ENCODE measurements around the gene SLC6A12.

SLC6A12 gene

DNA sequence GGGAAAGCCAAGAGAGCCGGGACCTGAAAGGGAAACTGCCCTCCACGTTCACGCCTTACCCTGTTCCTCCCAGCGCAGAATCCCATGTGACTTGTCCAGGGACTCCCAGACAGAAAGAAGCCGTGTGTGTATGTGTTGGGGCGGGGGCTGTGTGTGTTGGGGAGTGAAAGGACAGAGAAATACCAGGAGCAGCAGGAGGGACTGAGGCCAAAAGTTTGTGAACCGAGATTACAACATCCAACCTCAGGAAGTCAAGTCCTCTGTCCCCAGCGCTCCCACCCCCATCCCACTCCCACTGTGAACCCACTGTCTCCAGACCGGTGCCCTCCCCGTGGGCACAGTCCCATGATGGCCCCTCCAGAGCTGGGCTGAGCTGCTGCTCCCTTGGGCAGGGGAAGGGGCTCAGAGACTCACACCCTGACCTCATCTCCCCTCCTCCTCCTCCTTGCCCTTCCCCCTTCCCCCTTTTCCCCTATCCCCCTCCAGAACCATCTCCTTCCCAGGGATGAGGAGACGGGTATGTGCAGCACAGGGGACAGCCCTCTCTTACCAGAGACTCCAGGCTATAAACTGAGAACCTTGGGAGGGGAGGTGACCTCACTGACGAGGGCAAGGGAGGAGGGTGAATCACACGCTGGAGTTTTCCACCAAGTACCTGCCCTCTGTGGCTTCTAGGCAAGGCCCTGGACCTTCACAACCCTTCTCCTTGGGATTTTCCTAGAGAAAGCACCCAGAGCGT lies at the start of gene SLC6A12:
Gene SLC6A12, minus strand, starts transcription at position 155 of the 739 bp plus-strand sequence. CDS start 4,171 bp downstream, outside the sequence.
- H3K4me3 ChIP-seq (ENCODE audit: low read depth, low read length) = no peak within 1 kb of the TSS
- no peak for DNase-seq
- in situ Hi-C loops (cut with HindIII; ENCODE audit: low pct_ligation_motif_present, low sequenced_read_pairs) = no loop called here
- no peak for TF ChIP-seq CTCF (IDR thresholded peaks at IDR 0.05; ENCODE audit: low read depth, low read length, missing control alignments)
- no peak within 1 kb of the TSS for H3K27ac ChIP-seq
- no peaks in the 10 kb centered on the region for H3K36me3 ChIP-seq (replicated peaks)
- peaks cover 28% of the 10 kb centered on the region for H3K27me3 ChIP-seq (replicated peaks)

DNA sequence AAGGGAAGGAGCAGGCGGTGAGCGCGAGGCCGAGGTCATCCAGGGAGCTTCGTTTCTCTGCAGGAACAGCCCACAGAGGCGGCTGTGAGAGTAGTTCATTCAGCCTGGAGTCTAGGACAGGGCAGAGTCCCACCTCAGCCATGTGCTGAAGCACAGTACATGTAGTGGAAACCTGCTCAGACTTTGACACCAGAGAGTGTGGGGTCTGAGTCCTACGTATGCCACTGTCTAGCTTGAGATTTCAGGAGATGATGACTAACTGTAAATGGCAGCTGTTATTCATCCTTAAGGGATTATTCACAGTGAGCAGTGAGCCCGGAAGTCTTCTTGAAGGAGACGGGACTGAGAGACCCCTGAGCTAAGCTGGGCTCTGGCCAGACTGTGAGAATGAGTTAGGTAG lies 49.6 kb upstream of the SLC6A12 start:
- Histone ChIP-seq H3K4me3 (ENCODE audit: low read depth, low read length) (no peak overlapping the region), H3K27ac (no peak overlapping the region), H3K27me3 (replicated peaks) (no peaks in the 10 kb centered on the region), H3K36me3 (replicated peaks) (no peaks in the 10 kb centered on the region)
- TF ChIP-seq CTCF (IDR thresholded peaks at IDR 0.05; ENCODE audit: low read depth, low read length, missing control alignments) = no peak
- DNase-seq = peak; percentile 67
- in situ Hi-C loops (cut with HindIII; ENCODE audit: low pct_ligation_motif_present, low sequenced_read_pairs) = no loop called here

DNA sequence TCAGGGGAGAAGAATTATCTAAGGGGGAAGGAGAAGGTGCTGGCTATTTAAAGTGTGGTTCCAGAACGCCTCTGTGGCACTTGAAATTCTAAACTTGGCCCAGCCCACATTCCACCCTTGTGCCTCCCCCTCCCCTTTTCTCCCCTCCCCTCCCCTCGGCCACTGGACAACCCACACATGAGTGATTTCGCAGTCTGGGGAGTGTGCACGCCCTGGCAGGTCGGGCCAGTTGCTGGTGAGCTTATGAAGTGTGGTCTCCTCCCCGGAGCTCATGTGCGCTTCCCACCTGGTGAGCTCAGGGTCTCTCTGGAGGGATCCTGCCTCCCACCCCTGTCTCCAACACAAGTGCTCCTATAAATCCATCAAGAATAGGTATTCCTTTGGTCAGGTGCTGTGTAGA lies 48.9 kb upstream of the SLC6A12 start, which contains the start of gene SLC6A13:
Gene SLC6A13, minus strand, starts transcription at position 20 of the 400 bp plus-strand sequence. CDS start 2,784 bp downstream, outside the sequence.
- in situ Hi-C loops (cut with HindIII; ENCODE audit: low pct_ligation_motif_present, low sequenced_read_pairs) = no loop called here
- Histone ChIP-seq H3K4me3 (ENCODE audit: low read depth, low read length) (no peak within 1 kb of the TSS), H3K27me3 (replicated peaks) (no peaks in the 10 kb centered on the region), H3K27ac (no peak within 1 kb of the TSS), H3K36me3 (replicated peaks) (no peaks in the 10 kb centered on the region)
- DNase-seq = no peak
- no peak for TF ChIP-seq CTCF (IDR thresholded peaks at IDR 0.05; ENCODE audit: low read depth, low read length, missing control alignments)

DNA sequence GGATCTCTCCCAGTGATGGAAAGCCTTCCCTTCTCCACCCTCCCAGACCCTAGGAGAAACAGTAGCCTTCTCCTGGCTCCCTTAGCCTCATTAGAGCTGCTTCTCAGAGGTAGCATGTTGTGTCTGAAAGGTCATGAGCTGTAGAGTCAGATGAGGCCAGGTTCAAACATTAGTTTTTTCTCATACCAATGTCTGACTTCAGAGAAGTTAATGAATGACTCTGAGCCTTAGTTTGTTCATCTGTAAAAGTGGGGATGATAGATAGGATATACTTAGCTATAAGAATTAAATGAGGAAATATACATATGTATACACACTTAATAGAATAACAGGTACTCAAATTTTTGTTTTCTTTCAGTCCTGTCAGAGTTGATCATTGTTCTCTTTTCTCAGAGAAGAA lies 48.2 kb upstream of the SLC6A12 start:
- in situ Hi-C loops (cut with HindIII; ENCODE audit: low pct_ligation_motif_present, low sequenced_read_pairs) = no loop called here
- Histone ChIP-seq H3K4me3 (ENCODE audit: low read depth, low read length) (no peak overlapping the region), H3K36me3 (replicated peaks) (no peaks in the 10 kb centered on the region), H3K27ac (no peak overlapping the region), H3K27me3 (replicated peaks) (no peaks in the 10 kb centered on the region)
- TF ChIP-seq CTCF (IDR thresholded peaks at IDR 0.05; ENCODE audit: low read depth, low read length, missing control alignments) = no peak
- DNase-seq = no peak

GRCh38 chr12:257521-258321 lies 43.8 kb upstream of the SLC6A12 start:
- H3K27ac ChIP-seq = no peak overlapping the region
- DNase-seq = no peak
- in situ Hi-C loops (cut with HindIII; ENCODE audit: low pct_ligation_motif_present, low sequenced_read_pairs) = no loop called here
- TF ChIP-seq CTCF (IDR thresholded peaks at IDR 0.05; ENCODE audit: low read depth, low read length, missing control alignments) = no peak
- no peak overlapping the region for H3K4me3 ChIP-seq (ENCODE audit: low read depth, low read length)
- H3K36me3 ChIP-seq (replicated peaks) = no peaks in the 10 kb centered on the region
- H3K27me3 ChIP-seq (replicated peaks) = no peaks in the 10 kb centered on the region
